OCI-LY1 (cell line): ENCODE results near the gene MRAS.

Experiments
- CTCF ChIP-seq: fragments of 200-600 bp; sonication (generic), shearing (Covaris generic); IDR thresholded peaks from 2 replicates; pipeline ENCODE4 v1.5.1; 2017; ENCODE audit warnings: mild to moderate bottlenecking, antibody characterized with exemption, low read length, moderate library complexity, mixed read lengths
- EZH2 ChIP-seq: fragments of 200-600 bp; sonication (generic), shearing (Covaris generic); IDR thresholded peaks from 2 replicates; pipeline ENCODE4 v1.8.0; 2017; ENCODE audit warnings: borderline replicate concordance, mixed run types, mild to moderate bottlenecking, antibody characterized with exemption, low read length, moderate library complexity, mixed read lengths

GRCh38 chr3:138389144-138389601 lies 40.8 kb downstream of the MRAS start:
- no peak for TF ChIP-seq CTCF
- TF ChIP-seq EZH2 = no peak
